Measurements from ENCODE around the gene TAX1BP1. TPM values are rescaled to one million over a fixed set of nuclear protein-coding genes. Genes with fewer than 3 reads are reported as not detected.

Gene TAX1BP1
- total and polyA plus RNA-seq, 2 experiments from 2014 or later = 47.6 to 91.4 TPM

DNA sequence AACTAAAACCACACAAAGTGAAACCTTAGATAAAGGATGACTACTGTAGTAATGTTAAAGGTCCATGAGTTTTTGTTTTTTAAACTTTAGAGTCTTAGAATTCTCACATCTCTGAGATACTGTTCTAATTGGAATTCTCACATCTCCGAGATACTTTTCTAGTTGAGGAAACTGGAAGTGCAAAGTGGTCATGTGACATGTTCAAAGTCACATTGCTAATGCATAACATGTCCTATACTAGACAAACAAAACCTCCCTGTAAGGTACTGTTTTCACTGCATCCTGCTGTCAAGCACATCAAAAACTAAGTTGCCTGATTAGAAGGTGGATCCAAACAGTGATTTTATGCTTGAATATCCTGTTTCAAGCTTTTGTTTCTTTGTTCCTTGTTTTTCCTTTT lies 13.9 kb downstream of the TAX1BP1 start:
- Histone ChIP-seq H3K4me1 (ENCODE audit: low read depth) (no peaks in the 10 kb centered on the region), H3K9me3 (ENCODE audit: low read depth) (no peaks in the 10 kb centered on the region), H3K4me3 (no peak overlapping the region), H3K36me3 (peaks cover 42% of the 10 kb centered on the region), H3K27ac (no peak overlapping the region), H3K27me3 (no peaks in the 10 kb centered on the region)
- TF ChIP-seq, protein P1, sequence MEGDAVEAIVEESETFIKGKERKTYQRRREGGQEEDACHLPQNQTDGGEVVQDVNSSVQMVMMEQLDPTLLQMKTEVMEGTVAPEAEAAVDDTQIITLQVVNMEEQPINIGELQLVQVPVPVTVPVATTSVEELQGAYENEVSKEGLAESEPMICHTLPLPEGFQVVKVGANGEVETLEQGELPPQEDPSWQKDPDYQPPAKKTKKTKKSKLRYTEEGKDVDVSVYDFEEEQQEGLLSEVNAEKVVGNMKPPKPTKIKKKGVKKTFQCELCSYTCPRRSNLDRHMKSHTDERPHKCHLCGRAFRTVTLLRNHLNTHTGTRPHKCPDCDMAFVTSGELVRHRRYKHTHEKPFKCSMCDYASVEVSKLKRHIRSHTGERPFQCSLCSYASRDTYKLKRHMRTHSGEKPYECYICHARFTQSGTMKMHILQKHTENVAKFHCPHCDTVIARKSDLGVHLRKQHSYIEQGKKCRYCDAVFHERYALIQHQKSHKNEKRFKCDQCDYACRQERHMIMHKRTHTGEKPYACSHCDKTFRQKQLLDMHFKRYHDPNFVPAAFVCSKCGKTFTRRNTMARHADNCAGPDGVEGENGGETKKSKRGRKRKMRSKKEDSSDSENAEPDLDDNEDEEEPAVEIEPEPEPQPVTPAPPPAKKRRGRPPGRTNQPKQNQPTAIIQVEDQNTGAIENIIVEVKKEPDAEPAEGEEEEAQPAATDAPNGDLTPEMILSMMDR (IDR thresholded peaks at IDR 0.05; ENCODE audit: low read depth, low read length) = no peak
- no peak for DNase-seq (ENCODE audit: low read depth in 1 of 2, low spot score in 1 of 2)

DNA sequence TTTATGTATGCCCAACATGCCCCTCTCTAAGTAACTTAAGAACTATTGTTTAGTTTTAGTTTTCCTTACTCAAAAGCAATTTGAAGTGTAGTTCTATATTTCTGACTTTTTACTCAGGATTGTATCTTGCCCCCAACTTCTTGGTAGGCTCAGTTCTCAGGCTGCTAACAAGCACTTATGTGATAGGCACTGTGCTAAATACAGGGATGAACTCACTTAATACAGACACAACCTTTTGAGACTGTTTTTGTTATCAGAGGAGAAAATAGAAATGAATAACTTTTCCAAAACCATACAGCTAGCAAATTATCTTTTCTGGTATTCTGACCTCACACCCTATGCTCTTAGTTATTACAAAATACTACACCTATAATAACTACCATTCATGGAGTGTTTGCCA lies 16.3 kb downstream of the TAX1BP1 start:
- no peak overlapping the region for H3K4me3 ChIP-seq
- H3K4me1 ChIP-seq (ENCODE audit: low read depth) = no peaks in the 10 kb centered on the region
- no peaks in the 10 kb centered on the region for H3K27me3 ChIP-seq
- no peaks in the 10 kb centered on the region for H3K9me3 ChIP-seq (ENCODE audit: low read depth)
- H3K27ac ChIP-seq = no peak overlapping the region
- TF ChIP-seq, protein P1 (IDR thresholded peaks at IDR 0.05; ENCODE audit: low read depth, low read length) = no peak
- peaks cover 21% of the 10 kb centered on the region for H3K36me3 ChIP-seq
- DNase-seq (ENCODE audit: low read depth in 1 of 2, low spot score in 1 of 2) = no peak

- TF ChIP-seq, protein P1 (IDR thresholded peaks at IDR 0.05; ENCODE audit: low read depth, low read length) = no peak
- no peak for DNase-seq (ENCODE audit: low read depth in 1 of 2, low spot score in 1 of 2)
- Histone ChIP-seq H3K9me3 (ENCODE audit: low read depth) (no peaks in the 10 kb centered on the region), H3K36me3 (peaks cover 20% of the 10 kb centered on the region), H3K4me3 (no peak overlapping the region), H3K4me1 (ENCODE audit: low read depth) (no peaks in the 10 kb centered on the region), H3K27me3 (no peaks in the 10 kb centered on the region), H3K27ac (no peak overlapping the region)
These were observed 19.5 kb downstream of the TAX1BP1 start for GRCh38 chr7:27759491-27759890.

DNA sequence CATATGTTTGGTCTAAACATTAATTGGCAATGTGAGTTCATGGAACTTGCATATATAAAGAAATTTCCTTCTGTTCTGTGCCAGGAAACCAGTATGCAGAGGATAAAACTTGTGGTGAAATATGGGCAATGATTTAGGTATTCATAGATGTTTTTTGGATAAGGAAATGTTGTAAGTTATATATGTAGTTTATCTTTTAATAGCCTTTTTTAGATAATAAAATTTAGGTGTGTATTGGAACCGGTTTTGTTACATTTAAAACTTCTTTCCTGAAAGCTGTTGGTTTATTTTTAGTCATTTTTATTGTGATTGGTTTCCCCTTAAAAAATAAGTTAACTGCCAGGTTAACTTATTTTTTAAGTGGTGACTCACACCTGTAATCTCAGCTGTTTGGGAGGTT lies 22.1 kb downstream of the TAX1BP1 start:
- no peak overlapping the region for H3K4me3 ChIP-seq
- peaks cover 18% of the 10 kb centered on the region for H3K36me3 ChIP-seq

DNA sequence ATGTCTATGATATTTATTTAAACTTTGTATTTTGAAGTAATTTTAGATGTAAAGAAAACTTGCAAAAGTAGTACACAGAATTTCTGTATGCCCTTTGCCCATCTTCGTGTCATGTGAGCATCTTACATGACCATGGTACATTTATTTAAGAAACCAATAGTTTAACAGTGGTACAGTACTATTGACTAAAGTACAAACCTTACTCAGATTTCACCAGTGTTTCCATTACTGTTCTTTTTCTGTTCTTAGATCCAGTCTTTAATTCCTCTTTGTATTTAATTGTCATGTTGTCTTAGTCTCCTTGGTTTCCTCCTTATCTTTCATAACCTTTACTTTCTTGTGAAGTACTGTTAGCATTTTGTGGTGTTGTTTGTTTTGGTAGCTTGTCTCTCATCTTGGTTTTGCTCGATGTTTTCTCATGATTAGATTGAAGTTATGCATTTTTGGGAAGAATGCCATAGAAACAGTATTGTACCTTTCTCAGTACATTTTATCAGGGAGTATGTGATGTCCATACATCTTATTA lies 24.1 kb downstream of the TAX1BP1 start:
- Histone ChIP-seq H3K36me3 (peaks cover 5% of the 10 kb centered on the region), H3K27me3 (no peaks in the 10 kb centered on the region), H3K4me3 (no peak overlapping the region), H3K27ac (no peak overlapping the region), H3K9me3 (ENCODE audit: low read depth) (no peaks in the 10 kb centered on the region), H3K4me1 (ENCODE audit: low read depth) (no peaks in the 10 kb centered on the region)
- peak in 1 of 2 donors; percentile 39 for DNase-seq (ENCODE audit: low read depth in 1 of 2, low spot score in 1 of 2)
- TF ChIP-seq, protein P1 (IDR thresholded peaks at IDR 0.05; ENCODE audit: low read depth, low read length) = no peak

More for the DNA sequence above, 22.1 kb downstream of the TAX1BP1 start:
- H3K9me3 ChIP-seq (ENCODE audit: low read depth) = no peaks in the 10 kb centered on the region
- H3K27me3 ChIP-seq = no peaks in the 10 kb centered on the region
- TF ChIP-seq, protein P1 (IDR thresholded peaks at IDR 0.05; ENCODE audit: low read depth, low read length) = no peak
- no peaks in the 10 kb centered on the region for H3K4me1 ChIP-seq (ENCODE audit: low read depth)
- H3K27ac ChIP-seq = no peak overlapping the region
- no peak for DNase-seq (ENCODE audit: low read depth in 1 of 2, low spot score in 1 of 2)
